ENCODE data around the gene ATP5F1D. TPM values are rescaled to one million over a fixed set of nuclear protein-coding genes. Genes with fewer than 3 reads are reported as not detected.

The ATP5F1D gene
- total RNA-seq, 1 experiment from 2014 or later, result 102 TPM

GRCh38 chr19:1258163-1258492, 16.6 kb downstream of the ATP5F1D start:
- POLR2A ChIA-PET (ENCODE audit: unreplicated experiment), result interaction anchor here (0.6 to 1.1 kb wide), 2 partner anchors 11 to 14 kb away, joined by 10 to 14 read pairs; partner anchors contain the start of gene CIRBP
- H3K9me3 ChIP-seq (ENCODE audit: low read length), result no peaks in the 10 kb centered on the region
- DNase-seq (no peak), ATAC-seq (no peak)
- H4K20me1 ChIP-seq (ENCODE audit: low read length), result peaks cover 3% of the 10 kb centered on the region; the same call in 1 of the 2 replicates
- intact Hi-C loops (cut with micrococcal nuclease), result no loop called here
- H3K36me3 ChIP-seq (ENCODE audit: low read depth, low read length), result peaks cover 33% of the 10 kb centered on the region
- peaks cover 47% of the 10 kb centered on the region for H3K4me1 ChIP-seq (ENCODE audit: insufficient read depth, low read length)
- CTCF ChIA-PET, result no interaction called here
- H3K4me2 ChIP-seq (ENCODE audit: low read length), result no peak overlapping the region
- no peak overlapping the region for H3K4me3 ChIP-seq (ENCODE audit: low read length)
- no peaks in the 10 kb centered on the region for H3K27me3 ChIP-seq (ENCODE audit: low read length)
- TF ChIP-seq EZH2 (IDR thresholded peaks at IDR 0.05; ENCODE audit: low read length, unreplicated experiment) (no peak), CTCF (conservative IDR thresholded peaks at IDR 0.05; ENCODE audit: low read depth, low read length) (no peak), EZH2phosphoT487 (IDR thresholded peaks at IDR 0.05; ENCODE audit: borderline replicate concordance, low read length) (no peak)
- no peak overlapping the region for H2AFZ ChIP-seq (ENCODE audit: low read length)
- no peak overlapping the region for H3K27ac ChIP-seq (ENCODE audit: low read length)
- peaks cover 41% of the 10 kb centered on the region for H3K79me2 ChIP-seq (ENCODE audit: low read length)
- BruUV-seq (replicated peaks), result TSS peak; percentile 15
- H3F3A ChIP-seq (ENCODE audit: low read length, unreplicated experiment), result peaks cover 14% of the 10 kb centered on the region
- H3K9me2 ChIP-seq (replicated peaks; ENCODE audit: low read length), result no peaks in the 10 kb centered on the region
- no peak overlapping the region for H3K9ac ChIP-seq (ENCODE audit: low read length)

- H3K4me1 ChIP-seq (ENCODE audit: insufficient read depth, low read length), result peaks cover 42% of the 10 kb centered on the region
- TF ChIP-seq EZH2 (IDR thresholded peaks at IDR 0.05; ENCODE audit: low read length, unreplicated experiment) (no peak), CTCF (conservative IDR thresholded peaks at IDR 0.05; ENCODE audit: low read depth, low read length) (no peak), EZH2phosphoT487 (IDR thresholded peaks at IDR 0.05; ENCODE audit: borderline replicate concordance, low read length) (no peak)
- peak overlapping the region; percentile 82 for H3K27ac ChIP-seq (ENCODE audit: low read length)
- no peak overlapping the region for H3K9ac ChIP-seq (ENCODE audit: low read length)
- H2AFZ ChIP-seq (ENCODE audit: low read length), result no peak overlapping the region
- peak overlapping the region; percentile 39; the same call in 1 of the 2 replicates for H3K4me2 ChIP-seq (ENCODE audit: low read length)
- H3K36me3 ChIP-seq (ENCODE audit: low read depth, low read length), result peaks cover 29% of the 10 kb centered on the region
- intact Hi-C loops (cut with micrococcal nuclease), result no loop called here
- no peak overlapping the region for H3K4me3 ChIP-seq (ENCODE audit: low read length)
- BruUV-seq (replicated peaks), result no TSS peak
- ChIA-PET CTCF (no interaction called here), POLR2A (ENCODE audit: unreplicated experiment) (interaction anchor here (0.6 to 1.1 kb wide), 2 partner anchors 10 to 13 kb away, joined by 10 to 14 read pairs; partner anchors contain the start of gene CIRBP)
- DNase-seq (no peak), ATAC-seq (no peak)
- H3K79me2 ChIP-seq (ENCODE audit: low read length), result peaks cover 34% of the 10 kb centered on the region
- H3F3A ChIP-seq (ENCODE audit: low read length, unreplicated experiment), result peaks cover 14% of the 10 kb centered on the region
- no peaks in the 10 kb centered on the region for H3K9me3 ChIP-seq (ENCODE audit: low read length)
- peaks cover 3% of the 10 kb centered on the region; the same call in 1 of the 2 replicates for H4K20me1 ChIP-seq (ENCODE audit: low read length)
- H3K9me2 ChIP-seq (replicated peaks; ENCODE audit: low read length), result no peaks in the 10 kb centered on the region
- no peaks in the 10 kb centered on the region for H3K27me3 ChIP-seq (ENCODE audit: low read length)
Observed at GRCh38 chr19:1258707-1259205, 17.2 kb downstream of the ATP5F1D start.

- ChIA-PET POLR2A (ENCODE audit: unreplicated experiment) (interaction anchor here (1.1 kb wide), 1 partner anchor 10 kb away, joined by 14 read pairs; the partner anchor contains the start of gene CIRBP), CTCF (no interaction called here)
- Histone ChIP-seq H3K9me3 (ENCODE audit: low read length) (no peaks in the 10 kb centered on the region), H4K20me1 (ENCODE audit: low read length) (peaks cover 3% of the 10 kb centered on the region; the same call in 1 of the 2 replicates), H3K36me3 (ENCODE audit: low read depth, low read length) (peaks cover 26% of the 10 kb centered on the region), H2AFZ (ENCODE audit: low read length) (no peak overlapping the region), H3F3A (ENCODE audit: low read length, unreplicated experiment) (peaks cover 14% of the 10 kb centered on the region), H3K4me3 (ENCODE audit: low read length) (no peak overlapping the region), H3K79me2 (ENCODE audit: low read length) (peaks cover 28% of the 10 kb centered on the region), H3K27ac (ENCODE audit: low read length) (peak overlapping the region; percentile 82), H3K4me1 (ENCODE audit: insufficient read depth, low read length) (peaks cover 39% of the 10 kb centered on the region), H3K4me2 (ENCODE audit: low read length) (peak overlapping the region; percentile 39; the same call in 1 of the 2 replicates), H3K27me3 (ENCODE audit: low read length) (no peaks in the 10 kb centered on the region), H3K9ac (ENCODE audit: low read length) (peak overlapping the region; percentile 45; the same call in 1 of the 2 replicates), H3K9me2 (replicated peaks; ENCODE audit: low read length) (no peaks in the 10 kb centered on the region)
- intact Hi-C loops (cut with micrococcal nuclease), result no loop called here
- TSS peak; percentile 55 for BruUV-seq (replicated peaks)
- peak; percentile 25 for ATAC-seq
- TF ChIP-seq CTCF (conservative IDR thresholded peaks at IDR 0.05; ENCODE audit: low read depth, low read length), result no peak
- TF ChIP-seq EZH2 (IDR thresholded peaks at IDR 0.05; ENCODE audit: low read length, unreplicated experiment), result no peak
- no peak for TF ChIP-seq EZH2phosphoT487 (IDR thresholded peaks at IDR 0.05; ENCODE audit: borderline replicate concordance, low read length)
- DNase-seq, result peak; percentile 38
Observed at GRCh38 chr19:1259206-1259875, 17.8 kb downstream of the ATP5F1D start.

Measured in PC-3 (cell line).